GM12875 (cell line): ENCODE measurements around the gene UBIAD1.
A peak's percentile ranks its signal among the peaks of the same experiment; 100 is the strongest.

Source experiments
- H3K4me3 ChIP-seq: one replicate; pipeline ENCODE4 v1.5.1; 2011; ENCODE audit warnings: low read depth, low read length, control low read depth
- TF ChIP-seq, protein P1 (sequence below): IDR thresholded peaks from 2 replicates; pipeline ENCODE4 v1.5.1; 2011; ENCODE audit warnings: low read depth, mild to moderate bottlenecking, control low read depth, inconsistent platforms, low read length, moderate library complexity, borderline replicate concordance; ENCODE audit not compliant: insufficient read depth

UBIAD1 gene

DNA sequence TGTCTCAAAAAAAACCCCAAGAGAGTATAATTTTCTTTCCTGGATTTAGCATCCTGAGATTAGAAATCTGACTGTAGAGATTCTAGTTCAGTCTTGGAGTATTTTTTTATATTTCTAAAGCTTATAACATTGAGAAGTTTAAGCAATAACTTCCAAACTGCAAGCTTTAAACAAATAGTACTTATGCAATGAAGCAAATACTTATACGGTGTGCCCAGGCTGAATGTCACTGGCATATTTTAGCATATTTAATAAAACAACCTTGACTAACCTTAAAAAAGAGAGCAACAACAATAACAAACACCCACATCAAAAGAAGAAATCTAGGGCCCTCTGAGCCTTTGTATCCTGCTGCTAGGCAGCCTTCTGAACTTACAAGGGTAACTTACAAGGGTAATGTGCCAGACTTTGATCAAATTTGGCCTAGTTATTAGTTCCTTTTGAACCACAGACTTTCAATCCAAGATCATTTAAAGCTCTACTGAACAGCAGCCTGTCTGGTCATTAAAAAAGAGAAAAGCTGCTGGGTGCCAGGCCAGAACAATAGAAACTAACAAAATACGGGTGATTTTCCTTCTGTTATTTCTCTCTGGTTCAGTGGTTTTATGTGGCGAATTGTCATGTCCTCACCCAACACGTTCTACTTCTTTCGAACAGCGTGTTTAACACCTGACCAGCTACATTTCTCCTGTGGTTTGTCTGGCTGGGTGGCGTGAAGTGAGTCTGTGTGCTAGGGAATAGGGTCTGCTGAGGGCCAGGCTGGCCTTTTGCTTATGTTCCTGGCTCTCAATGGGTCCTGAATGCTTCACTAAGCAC is 26.9 kb upstream of the UBIAD1 start:
- TF ChIP-seq, protein P1, sequence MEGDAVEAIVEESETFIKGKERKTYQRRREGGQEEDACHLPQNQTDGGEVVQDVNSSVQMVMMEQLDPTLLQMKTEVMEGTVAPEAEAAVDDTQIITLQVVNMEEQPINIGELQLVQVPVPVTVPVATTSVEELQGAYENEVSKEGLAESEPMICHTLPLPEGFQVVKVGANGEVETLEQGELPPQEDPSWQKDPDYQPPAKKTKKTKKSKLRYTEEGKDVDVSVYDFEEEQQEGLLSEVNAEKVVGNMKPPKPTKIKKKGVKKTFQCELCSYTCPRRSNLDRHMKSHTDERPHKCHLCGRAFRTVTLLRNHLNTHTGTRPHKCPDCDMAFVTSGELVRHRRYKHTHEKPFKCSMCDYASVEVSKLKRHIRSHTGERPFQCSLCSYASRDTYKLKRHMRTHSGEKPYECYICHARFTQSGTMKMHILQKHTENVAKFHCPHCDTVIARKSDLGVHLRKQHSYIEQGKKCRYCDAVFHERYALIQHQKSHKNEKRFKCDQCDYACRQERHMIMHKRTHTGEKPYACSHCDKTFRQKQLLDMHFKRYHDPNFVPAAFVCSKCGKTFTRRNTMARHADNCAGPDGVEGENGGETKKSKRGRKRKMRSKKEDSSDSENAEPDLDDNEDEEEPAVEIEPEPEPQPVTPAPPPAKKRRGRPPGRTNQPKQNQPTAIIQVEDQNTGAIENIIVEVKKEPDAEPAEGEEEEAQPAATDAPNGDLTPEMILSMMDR = no peak
- no peak overlapping the region for H3K4me3 ChIP-seq

DNA sequence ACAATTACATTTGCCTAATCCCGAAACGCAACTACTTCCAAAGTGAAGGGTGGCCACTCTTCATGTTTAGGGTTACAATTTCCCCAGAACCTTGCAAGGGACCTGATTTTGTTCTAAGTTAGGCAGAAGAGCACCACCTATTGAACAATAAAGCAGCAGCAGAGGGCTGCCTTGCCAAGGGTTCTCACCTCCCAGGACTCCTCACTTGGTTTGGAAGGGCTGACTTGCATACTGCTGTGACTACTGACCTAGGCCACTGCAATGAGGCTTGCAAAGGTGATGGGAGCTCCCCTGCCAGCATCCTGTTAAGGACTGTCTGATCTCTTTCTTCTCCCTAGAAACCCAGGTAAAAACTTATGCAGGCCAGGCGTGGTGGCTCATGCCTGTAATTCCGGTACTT is 24.8 kb upstream of the UBIAD1 start:
- TF ChIP-seq, protein P1 = no peak
- H3K4me3 ChIP-seq = no peak overlapping the region

DNA sequence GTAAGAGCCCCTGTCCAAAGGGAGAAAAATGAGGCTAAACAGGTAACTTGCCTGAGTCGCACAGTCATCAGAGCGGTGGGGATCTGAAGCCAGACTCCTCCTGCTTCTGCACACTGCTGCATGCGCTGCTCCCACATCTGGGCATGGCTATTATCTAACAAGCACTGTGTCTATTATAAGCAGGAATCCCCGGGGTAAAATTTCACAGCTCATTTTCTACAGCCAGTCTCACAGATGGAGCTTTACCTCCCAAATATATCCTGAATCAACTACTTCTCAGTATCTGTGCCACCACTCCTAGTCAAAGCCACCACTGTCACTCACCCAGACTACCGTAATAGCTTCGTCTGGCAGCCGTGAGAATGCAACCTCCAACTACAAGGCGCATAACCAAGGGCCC is 20.5 kb upstream of the UBIAD1 start:
- no peak overlapping the region for H3K4me3 ChIP-seq
- TF ChIP-seq, protein P1 = no peak

DNA sequence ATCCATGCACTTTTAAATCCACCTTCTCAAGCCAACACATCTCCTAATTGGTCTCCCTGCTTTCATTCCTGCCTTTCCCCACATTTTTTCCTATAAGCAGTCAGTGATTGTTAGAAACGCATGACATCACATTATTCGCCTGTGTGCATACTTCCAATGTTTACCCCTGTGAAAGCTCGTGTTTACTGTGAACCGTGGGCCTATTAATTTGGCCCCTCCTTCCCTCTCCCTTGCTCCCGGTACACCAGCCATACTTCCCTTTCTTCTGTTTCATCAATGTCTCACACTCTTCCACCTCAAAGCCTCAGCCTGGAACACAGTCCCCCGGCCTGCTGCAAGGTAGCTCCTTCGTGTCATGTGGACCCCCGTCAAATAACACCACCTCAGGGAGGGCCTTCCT is 19.8 kb upstream of the UBIAD1 start:
- no peak overlapping the region for H3K4me3 ChIP-seq
- TF ChIP-seq, protein P1 = no peak

DNA sequence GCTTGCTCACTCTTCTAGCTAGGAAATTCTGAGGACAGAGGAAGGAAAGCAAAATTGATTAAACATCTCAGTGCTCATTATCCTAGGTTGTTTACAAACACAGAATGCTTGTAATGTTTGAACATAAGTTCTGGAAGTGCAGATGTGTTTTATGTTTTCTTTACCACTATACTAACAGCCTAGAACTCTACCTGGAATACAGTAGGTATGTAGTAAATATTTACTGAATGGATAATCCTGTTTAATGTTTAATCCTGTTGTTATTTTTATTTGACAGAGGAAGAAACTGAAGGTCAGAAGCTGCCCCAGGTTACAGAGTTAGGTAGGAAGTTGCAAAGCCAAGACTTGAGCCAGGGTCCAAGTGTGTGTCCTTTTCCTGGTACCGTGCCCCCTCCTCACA is 16.7 kb upstream of the UBIAD1 start:
- H3K4me3 ChIP-seq = no peak overlapping the region
- TF ChIP-seq, protein P1 = no peak

DNA sequence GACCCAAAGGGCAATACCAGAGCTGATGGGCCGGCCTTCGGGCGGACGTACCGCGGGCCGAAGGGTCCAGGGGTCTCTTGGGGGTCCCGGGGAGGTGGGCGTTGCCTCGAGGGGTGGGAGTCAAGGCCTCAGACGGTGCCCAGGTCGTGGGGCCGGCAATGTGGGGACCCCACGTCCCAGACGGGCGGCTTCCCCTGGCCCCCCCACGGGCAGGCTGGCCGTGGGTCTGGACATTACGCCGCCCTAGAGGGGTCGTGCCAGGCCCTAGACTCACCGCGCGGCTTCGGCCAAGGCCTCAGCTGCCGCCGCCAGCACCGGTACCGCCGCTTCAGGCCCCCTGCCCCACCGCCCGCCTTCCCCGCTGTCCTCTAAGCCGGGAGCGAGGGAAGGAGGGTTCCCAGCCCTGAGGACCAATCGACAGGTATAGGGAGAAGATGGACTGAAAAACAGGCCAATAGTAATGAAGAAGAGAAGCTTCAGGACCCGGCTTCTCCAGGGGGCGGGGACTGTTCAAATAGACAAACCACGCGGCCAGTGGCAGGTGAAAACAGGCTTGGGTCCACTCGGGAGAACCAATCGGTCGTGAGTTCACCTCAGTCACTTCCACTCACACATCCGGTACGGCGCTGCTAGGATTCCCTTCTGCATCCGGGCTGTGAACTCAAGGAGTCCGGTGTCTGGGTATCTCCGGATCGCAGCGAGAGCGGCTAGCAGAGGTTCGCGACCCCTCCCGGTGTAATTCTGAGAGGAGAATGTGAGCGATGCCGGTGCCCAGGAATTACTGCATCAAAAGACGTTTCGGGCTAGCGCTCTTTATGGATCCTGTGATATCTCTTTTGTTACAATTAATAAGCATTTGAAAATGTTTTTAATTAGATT is 10.6 kb upstream of the UBIAD1 start, which contains the start of gene MTOR:
MTOR (minus strand) TSS at position 381 of the 879 bp plus-strand sequence. CDS start 3,142 bp downstream, outside the sequence.
- TF ChIP-seq, protein P1 = peak; percentile 15; the same call in 1 of the 2 replicates
- H3K4me3 ChIP-seq = peak within 1 kb of the TSS; percentile 82
